Parathyroid adenoma (tissue), 2 donors: ENCODE results near the gene BASP1.
A peak's percentile ranks its signal among the peaks of the same experiment; 100 is the strongest.

Experiments used
- H2AFZ ChIP-seq: fragments of 300-600 bp; sonication (generic); one replicate; pipeline ENCODE4 v1.7.0; 2017; ENCODE audit warnings: antibody characterized with exemption, mild to moderate bottlenecking
- H3K27ac ChIP-seq: fragments of 300-600 bp; sonication (generic); one replicate; pipeline ENCODE4 v1.7.0; 2017
- H3K27me3 ChIP-seq: fragments of 300-600 bp; sonication (generic); one replicate; pipeline ENCODE4 v1.7.0; 2017; ENCODE audit warnings: low read length; ENCODE audit not compliant: control insufficient read depth, insufficient read depth
- H3K36me3 ChIP-seq: fragments of 300-600 bp; sonication (generic); one replicate; pipeline ENCODE4 v1.7.0; 2017; ENCODE audit warnings: low read length; ENCODE audit not compliant: control insufficient read depth, insufficient read depth
- H3K4me1 ChIP-seq: fragments of 300-600 bp; sonication (generic); one replicate; pipeline ENCODE4 v1.7.0; 2017; ENCODE audit warnings: control low read depth
- H3K4me2 ChIP-seq: fragments of 300-600 bp; sonication (generic); one replicate; pipeline ENCODE4 v1.7.0; 2017; ENCODE audit warnings: low read length
- H3K4me3 ChIP-seq: fragments of 300-600 bp; sonication (generic); one replicate; pipeline ENCODE4 v1.7.0; 2017; ENCODE audit warnings: low read depth, low read length
- H3K79me2 ChIP-seq: fragments of 300-600 bp; sonication (generic); one replicate; pipeline ENCODE4 v1.7.0; 2017; ENCODE audit warnings: control low read depth
- H3K9ac ChIP-seq: fragments of 300-600 bp; sonication (generic); one replicate; pipeline ENCODE4 v1.7.0; 2017; ENCODE audit warnings: mild to moderate bottlenecking
- H3K9me3 ChIP-seq: fragments of 300-600 bp; sonication (generic); one replicate; pipeline ENCODE4 v1.7.0; 2017; ENCODE audit warnings: low read length; ENCODE audit not compliant: control insufficient read depth
- TF ChIP-seq, protein P1 (sequence below): fragments of 300-600 bp; sonication (generic); IDR thresholded peaks from one replicate; pipeline ENCODE4 v1.7.0; 2017; ENCODE audit warnings: antibody characterized with exemption, mild to moderate bottlenecking
- donor health status: primary hyperparathyroidism.

The BASP1 gene

GRCh38 chr5:17177501-17178372 is 39.7 kb upstream of the BASP1 start:
- H3K27ac ChIP-seq, result peak overlapping the region; percentile 46
- peak overlapping the region; percentile 26 for H3K4me2 ChIP-seq
- H3K36me3 ChIP-seq, result no peaks in the 10 kb centered on the region
- no peaks in the 10 kb centered on the region for H3K27me3 ChIP-seq
- no peak overlapping the region for H3K4me3 ChIP-seq
- no peaks in the 10 kb centered on the region for H3K9me3 ChIP-seq
- H3K4me1 ChIP-seq, result peaks cover 14% of the 10 kb centered on the region
- no peaks in the 10 kb centered on the region for H3K79me2 ChIP-seq
- H2AFZ ChIP-seq, result peak overlapping the region; percentile 7
- TF ChIP-seq, protein P1, sequence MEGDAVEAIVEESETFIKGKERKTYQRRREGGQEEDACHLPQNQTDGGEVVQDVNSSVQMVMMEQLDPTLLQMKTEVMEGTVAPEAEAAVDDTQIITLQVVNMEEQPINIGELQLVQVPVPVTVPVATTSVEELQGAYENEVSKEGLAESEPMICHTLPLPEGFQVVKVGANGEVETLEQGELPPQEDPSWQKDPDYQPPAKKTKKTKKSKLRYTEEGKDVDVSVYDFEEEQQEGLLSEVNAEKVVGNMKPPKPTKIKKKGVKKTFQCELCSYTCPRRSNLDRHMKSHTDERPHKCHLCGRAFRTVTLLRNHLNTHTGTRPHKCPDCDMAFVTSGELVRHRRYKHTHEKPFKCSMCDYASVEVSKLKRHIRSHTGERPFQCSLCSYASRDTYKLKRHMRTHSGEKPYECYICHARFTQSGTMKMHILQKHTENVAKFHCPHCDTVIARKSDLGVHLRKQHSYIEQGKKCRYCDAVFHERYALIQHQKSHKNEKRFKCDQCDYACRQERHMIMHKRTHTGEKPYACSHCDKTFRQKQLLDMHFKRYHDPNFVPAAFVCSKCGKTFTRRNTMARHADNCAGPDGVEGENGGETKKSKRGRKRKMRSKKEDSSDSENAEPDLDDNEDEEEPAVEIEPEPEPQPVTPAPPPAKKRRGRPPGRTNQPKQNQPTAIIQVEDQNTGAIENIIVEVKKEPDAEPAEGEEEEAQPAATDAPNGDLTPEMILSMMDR, result no peak
- no peak overlapping the region for H3K9ac ChIP-seq

GRCh38 chr5:17178373-17178675 is 39.1 kb upstream of the BASP1 start:
- H3K9me3 ChIP-seq, result no peaks in the 10 kb centered on the region
- no peaks in the 10 kb centered on the region for H3K79me2 ChIP-seq
- H3K27me3 ChIP-seq, result no peaks in the 10 kb centered on the region
- peak overlapping the region; percentile 46 for H3K27ac ChIP-seq
- H3K36me3 ChIP-seq, result no peaks in the 10 kb centered on the region
- TF ChIP-seq, protein P1, result no peak
- no peak overlapping the region for H3K9ac ChIP-seq
- H3K4me1 ChIP-seq, result peaks cover 14% of the 10 kb centered on the region
- H3K4me2 ChIP-seq, result peak overlapping the region; percentile 26
- H3K4me3 ChIP-seq, result no peak overlapping the region
- peak overlapping the region; percentile 7 for H2AFZ ChIP-seq

GRCh38 chr5:17180330-17180843 is 37.0 kb upstream of the BASP1 start:
- Histone ChIP-seq H2AFZ (no peak overlapping the region), H3K36me3 (no peaks in the 10 kb centered on the region), H3K4me2 (no peak overlapping the region), H3K27me3 (no peaks in the 10 kb centered on the region), H3K9ac (no peak overlapping the region), H3K9me3 (no peaks in the 10 kb centered on the region), H3K79me2 (no peaks in the 10 kb centered on the region), H3K4me1 (peaks cover 14% of the 10 kb centered on the region), H3K27ac (no peak overlapping the region), H3K4me3 (no peak overlapping the region)
- TF ChIP-seq, protein P1, result no peak

GRCh38 chr5:17180864-17181723 is 36.3 kb upstream of the BASP1 start:
- no peak overlapping the region for H3K4me2 ChIP-seq
- no peaks in the 10 kb centered on the region for H3K79me2 ChIP-seq
- TF ChIP-seq, protein P1, result no peak
- H3K4me1 ChIP-seq, result peaks cover 14% of the 10 kb centered on the region
- no peaks in the 10 kb centered on the region for H3K36me3 ChIP-seq
- no peak overlapping the region for H3K4me3 ChIP-seq
- no peaks in the 10 kb centered on the region for H3K27me3 ChIP-seq
- H3K9ac ChIP-seq, result no peak overlapping the region
- H3K27ac ChIP-seq, result no peak overlapping the region
- no peaks in the 10 kb centered on the region for H3K9me3 ChIP-seq
- peak overlapping the region; percentile 1 for H2AFZ ChIP-seq
